IMR-90 (cell line): ENCODE measurements around the gene CAPN2. TPM values are rescaled to one million over a fixed set of nuclear protein-coding genes. Genes with fewer than 3 reads are reported as not detected.

ENCODE experiments used
- ATAC-seq: fragments of 200-7000 bp; cut with Tn5 transposase; 2 replicates; pipeline ENCODE4 v1.9.1; 2020; ENCODE audit warnings: low read depth, mild to moderate bottlenecking, moderate library complexity
- BruUV-seq: library from RNA; stranded (reverse); fragments of 400-500 nt; replicated peaks from 2 replicates; lab custom pipeline; 2021; lab: Mats Ljungman, UMichigan
- CTCF ChIA-PET: fragments of 300-600 bp; formaldehyde crosslinking; extraction: SDS; loops from one replicate; lab custom pipeline; 2021; ENCODE audit warnings: antibody characterized with exemption; lab: Yijun Ruan, JAX
- POLR2A ChIA-PET: fragments of 300-600 bp; sonication (Branson Sonifier 250); formaldehyde crosslinking; loops from one replicate; lab custom pipeline; 2022; ENCODE audit warnings: antibody characterized with exemption; ENCODE audit not compliant: unreplicated experiment; lab: Charles Lee
- DNase-seq: peaks from one replicate; pipeline ENCODE4 v3.0.0; 2013
- H2AFZ ChIP-seq: replicated peaks from 2 replicates; pipeline ENCODE3; 2013; ENCODE audit warnings: low read length, mild to moderate bottlenecking; ENCODE audit not compliant: poor library complexity
- H2AK5ac ChIP-seq: 2 replicates; pipeline ENCODE4 v1.6.1; 2013; ENCODE audit warnings: low read depth, low read length, inconsistent platforms
- H2AK9ac ChIP-seq: replicated peaks from 2 replicates; pipeline ENCODE3; 2013; ENCODE audit warnings: mild to moderate bottlenecking, low read depth, low read length, moderate library complexity; ENCODE audit not compliant: poor library complexity
- H2BK120ac ChIP-seq: 2 replicates; pipeline ENCODE4 v1.6.1; 2013; ENCODE audit warnings: low read depth, low read length, inconsistent platforms
- H2BK15ac ChIP-seq: 3 replicates; pipeline ENCODE4 v1.6.1; 2013; ENCODE audit warnings: low read depth, low read length, inconsistent platforms
- H2BK20ac ChIP-seq: 2 replicates; pipeline ENCODE4 v1.6.1; 2013; ENCODE audit warnings: low read depth, mild to moderate bottlenecking, inconsistent platforms, low read length, moderate library complexity
- H2BK5ac ChIP-seq: 2 replicates; pipeline ENCODE4 v1.6.1; 2013; ENCODE audit warnings: mild to moderate bottlenecking, low read depth, low read length, inconsistent platforms; ENCODE audit not compliant: poor library complexity, severe bottlenecking
- H3K14ac ChIP-seq: replicated peaks from 2 replicates; pipeline ENCODE4 v1.6.1; 2013; ENCODE audit warnings: low read depth, low read length, inconsistent platforms
- H3K18ac ChIP-seq: 2 replicates; pipeline ENCODE4 v1.6.1; 2013; ENCODE audit warnings: low read depth, low read length, control low read depth
- H3K23ac ChIP-seq: 2 replicates; pipeline ENCODE4 v1.6.1; 2013; ENCODE audit warnings: low read depth, low read length, inconsistent platforms
- H3K27ac ChIP-seq: 2 replicates; pipeline ENCODE4 v1.5.1; 2013; ENCODE audit warnings: mild to moderate bottlenecking, control low read depth, low read length; ENCODE audit not compliant: insufficient read depth
- H3K27me3 ChIP-seq: 2 replicates; pipeline ENCODE4 v1.6.1; 2013; ENCODE audit warnings: low read length; ENCODE audit not compliant: control insufficient read depth, insufficient read depth
- H3K36me3 ChIP-seq: 2 replicates; pipeline ENCODE4 v1.6.1; 2013; ENCODE audit warnings: low read length, mixed read lengths; ENCODE audit not compliant: control insufficient read depth, insufficient read depth
- H3K4ac ChIP-seq: 2 replicates; pipeline ENCODE4 v1.6.1; 2013; ENCODE audit warnings: low read depth, low read length, inconsistent platforms
- H3K4me1 ChIP-seq: 2 replicates; pipeline ENCODE4 v1.6.1; 2013; ENCODE audit warnings: low read length, mixed read lengths; ENCODE audit not compliant: control insufficient read depth, insufficient read depth
- H3K4me2 ChIP-seq: 2 replicates; pipeline ENCODE4 v1.6.1; 2013; ENCODE audit warnings: low read depth, mild to moderate bottlenecking, control low read depth, low read length, moderate library complexity
- H3K4me3 ChIP-seq: 2 replicates; pipeline ENCODE4 v1.5.1; 2013; ENCODE audit warnings: low read depth, mild to moderate bottlenecking, control low read depth, low read length, moderate library complexity; ENCODE audit not compliant: insufficient read depth
- H3K56ac ChIP-seq: 2 replicates; pipeline ENCODE4 v1.6.1; 2013; ENCODE audit warnings: low read length, inconsistent platforms; ENCODE audit not compliant: insufficient read depth; ENCODE audit errors: extremely low read depth
- H3K79me1 ChIP-seq, 2 experiments: 2 replicates each; pipeline ENCODE4 v1.6.1; 2013; ENCODE audit warnings: low read length in 2 of 2, inconsistent platforms in 1 of 2, low read depth in 1 of 2
- H3K9ac ChIP-seq: 2 replicates; pipeline ENCODE4 v1.6.1; 2013; ENCODE audit warnings: low read depth, low read length, control low read depth
- H3K9me1 ChIP-seq: 2 replicates; pipeline ENCODE4 v1.6.1; 2013; ENCODE audit warnings: low read length, inconsistent platforms; ENCODE audit not compliant: insufficient read depth
- H3K9me3 ChIP-seq: 2 replicates; pipeline ENCODE4 v1.6.1; 2013; ENCODE audit warnings: low read length; ENCODE audit not compliant: control insufficient read depth, insufficient read depth
- H4K20me1 ChIP-seq: 2 replicates; pipeline ENCODE4 v1.6.1; 2013; ENCODE audit warnings: low read length, inconsistent platforms; ENCODE audit not compliant: insufficient read depth
- H4K5ac ChIP-seq: 2 replicates; pipeline ENCODE4 v1.6.1; 2013; ENCODE audit warnings: mild to moderate bottlenecking, low read depth, low read length, control low read depth
- H4K8ac ChIP-seq, 2 experiments: 2 replicates each; pipeline ENCODE4 v1.6.1; 2013; ENCODE audit warnings: low read depth in 2 of 2, low read length in 2 of 2, control low read depth in 1 of 2, inconsistent platforms in 1 of 2
- H4K91ac ChIP-seq: 2 replicates; pipeline ENCODE4 v1.6.1; 2013; ENCODE audit warnings: low read depth, low read length, inconsistent platforms; ENCODE audit not compliant: insufficient read depth
- FOS ChIP-seq: fragments of 150-350 bp; IDR thresholded peaks from 2 replicates; pipeline ENCODE4 v1.6.1; 2016; ENCODE audit warnings: low read depth, low read length
- MAZ ChIP-seq: IDR thresholded peaks from 2 replicates; pipeline ENCODE4 v1.6.1; 2012; ENCODE audit warnings: low read depth, mild to moderate bottlenecking, low read length, improper control_type of control experiment, moderate library complexity, borderline replicate concordance
- WGBS, 2 experiments: methylation state at CpG; one replicate each; pipeline versions ENCODE4 v1.1.5 to v1.1.7; 2013; ENCODE audit warnings: missing lambda C conversion rate in 2 of 2; ENCODE audit not compliant: insufficient read length in 1 of 2; ENCODE audit errors: extremely low coverage in 2 of 2; 5-methylcytosine and 5-hydroxymethylcytosine counted together
- dilution Hi-C: fragments of 300-500 bp; cut with HindIII; formaldehyde crosslinking; loops from one replicate; pipeline ENCODE4 v1.14.3; 2018; ENCODE audit warnings: low sequenced_read_pairs; ENCODE audit not compliant: unreplicated experiment
- in situ Hi-C: fragments of 300-500 bp; cut with MboI; formaldehyde crosslinking; loops from 3 replicates; pipeline ENCODE4 v1.14.3; 2019; ENCODE audit warnings: low sequenced_read_pairs, inconsistent platforms, mixed read lengths
- intact Hi-C: fragments of 100-400 bp; cut with micrococcal nuclease; formaldehyde crosslinking; loops from 2 replicates; pipeline ENCODE4 v1.10.0; 2022
- polyA plus RNA-seq, 3 experiments: library from polyadenylated mRNA; depleted of rRNA; stranded (reverse); fragments of >200 nt; gene quantifications; 2 replicates each; pipeline ENCODE4 v1.2.3, GENCODE V29; 2012; ENCODE audit warnings: low replicate concordance in 1 of 3
- total RNA-seq: library from RNA; depleted of rRNA; stranded (reverse); fragments of >200 nt; gene quantifications from 2 replicates; pipeline ENCODE4 v1.2.3, GENCODE V29; 2012

Gene CAPN2
- total and polyA plus RNA-seq, 2 of the 4 experiments (the other 2 are of a cell fraction): 339 to 430 TPM

DNA sequence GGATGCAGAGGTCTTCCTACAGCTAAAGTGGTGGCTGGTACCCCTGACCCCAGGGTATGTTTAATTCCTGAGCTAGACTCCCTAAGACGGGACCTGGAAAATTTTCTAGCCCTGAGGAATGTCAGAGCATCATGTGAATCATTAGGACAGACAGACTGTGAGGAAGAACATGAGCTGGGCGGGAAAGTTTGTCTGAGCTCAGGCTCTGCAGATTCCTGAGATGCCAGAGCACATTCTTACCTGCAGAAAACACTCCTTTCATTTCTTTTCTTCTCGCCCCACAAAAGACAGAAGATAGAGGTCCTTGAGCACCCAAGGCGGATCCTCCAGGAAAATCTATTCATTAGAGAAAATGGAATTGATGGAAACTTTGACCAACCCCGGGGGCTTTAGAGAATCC is 6.5 kb downstream of the CAPN2 start:
- Histone ChIP-seq H3K56ac (no peak overlapping the region), H3K27ac (no peak overlapping the region), H3K9ac (no peak overlapping the region), H4K91ac (no peak overlapping the region), H3K36me3 (peaks cover 38% of the 10 kb centered on the region), H4K20me1 (peaks cover 61% of the 10 kb centered on the region), H3K4me1 (peaks cover 47% of the 10 kb centered on the region), H2BK5ac (peak overlapping the region; percentile 3), H3K4me2 (no peak overlapping the region), H4K5ac (no peak overlapping the region), H2BK15ac (no peak overlapping the region), H3K79me1 (peaks cover 22 to 71% of the 10 kb centered on the region in 2 experiments), H4K8ac (no peak overlapping the region), H3K9me1 (peaks cover 25% of the 10 kb centered on the region), H3K23ac (peak overlapping the region; percentile 63), H2AK9ac (no peak overlapping the region), H3K4ac (peak overlapping the region; percentile 29; the same call in 1 of the 2 replicates), H3K4me3 (no peak overlapping the region), H2AK5ac (no peak overlapping the region), H3K18ac (no peak overlapping the region), H2AFZ (no peak overlapping the region), H3K14ac (0 out of 2 replicates have a peak overlapping the region, but pooled peaks have one; percentile 0), H2BK120ac (no peak overlapping the region), H3K27me3 (no peaks in the 10 kb centered on the region), H2BK20ac (peak overlapping the region; percentile 55; the same call in 1 of the 2 replicates), H3K9me3 (no peaks in the 10 kb centered on the region)
- CTCF ChIA-PET: interaction anchor here (1.6 kb wide), 1 partner anchor 9 kb away, joined by 4 read pairs; no protein-coding TSS in a partner anchor
- intact Hi-C loops: no loop called here
- no TSS peak for BruUV-seq
- dilution Hi-C loops: no loop called here
- TF ChIP-seq FOS (no peak), MAZ (no peak)
- WGBS, 2 experiments: 60% methylated on average over 3 of the region's 5 CpGs; no CpG with 5 or more reads in 1 of the 2 experiments
- peak; percentile 46 for DNase-seq
- POLR2A ChIA-PET: no interaction called here
- no peak for ATAC-seq
- in situ Hi-C loops: no loop called here
